HL-60 (cell line): ENCODE data around the gene CCDC179.

Source experiments
- DNase-seq, 2 experiments: peaks; one replicate each; pipeline ENCODE4 v3.0.0-alpha.2; 2010 to 2020; ENCODE audit warnings: low read depth in 1 of 2, low spot score in 1 of 2
- H3K27ac ChIP-seq: fragments of 250-450 bp; sonication (Bioruptor Pico); replicated peaks from 2 replicates; pipeline ENCODE4 v1.5.1; 2020; ENCODE audit warnings: mild to moderate bottlenecking, moderate library complexity
- H3K27me3 ChIP-seq: fragments of 250-450 bp; sonication (Bioruptor Pico); 2 replicates; pipeline ENCODE4 v1.5.1; 2021; ENCODE audit warnings: mild to moderate bottlenecking, moderate library complexity; ENCODE audit not compliant: insufficient read depth, poor library complexity, severe bottlenecking
- H3K4me3 ChIP-seq: replicated peaks from 2 replicates; pipeline ENCODE4 v1.5.1; 2011; ENCODE audit warnings: mild to moderate bottlenecking, control low read depth, low read length; ENCODE audit not compliant: insufficient read depth
- CTCF ChIP-seq: IDR thresholded peaks from one replicate; pipeline ENCODE4 v1.5.1; 2011; ENCODE audit warnings: low read length, control low read depth, inconsistent platforms; ENCODE audit not compliant: insufficient read depth
- GABPA ChIP-seq: IDR thresholded peaks from 2 replicates; pipeline ENCODE4 v1.6.1; 2012; ENCODE audit warnings: low read depth
- POLR2AphosphoS5 ChIP-seq: IDR thresholded peaks from 2 replicates; pipeline ENCODE4 v1.6.1; 2012; ENCODE audit warnings: low read depth
- REST ChIP-seq: IDR thresholded peaks from 2 replicates; pipeline ENCODE4 v1.6.1; 2012; ENCODE audit warnings: low read depth; ENCODE audit not compliant: insufficient replicate concordance
- SPI1 ChIP-seq: IDR thresholded peaks from 2 replicates; pipeline ENCODE4 v1.6.1; 2012; ENCODE audit warnings: low read depth, mild to moderate bottlenecking, borderline replicate concordance

Gene CCDC179

GRCh38 chr11:22797047-22797446 is 63.2 kb downstream of the CCDC179 start:
- Histone ChIP-seq H3K4me3 (no peak overlapping the region), H3K27ac (no peak overlapping the region), H3K27me3 (no peaks in the 10 kb centered on the region)
- DNase-seq: no peak
- TF ChIP-seq GABPA (no peak), REST (no peak), CTCF (no peak), POLR2AphosphoS5 (no peak), SPI1 (no peak)
